ENCODE measurements around the gene ADAMTS19.
A peak's percentile ranks its signal among the peaks of the same experiment; 100 is the strongest.
"Not testable (repeated sequence)": the region's sequence is repeated elsewhere in the genome, so short reads cannot be mapped to it uniquely, and the experiment has no call there.

The ADAMTS19 gene

GRCh38 chr5:129593525-129593924, 133.4 kb downstream of the ADAMTS19 start:
- peak; percentile 5 for DNase-seq

GRCh38 chr5:129601576-129601975, 141.5 kb downstream of the ADAMTS19 start:
- no peak for DNase-seq

GRCh38 chr5:129608350-129608749, 148.3 kb downstream of the ADAMTS19 start:
- no peak for DNase-seq

- DNase-seq, result no peak
Observed at GRCh38 chr5:129609710-129610109, 149.6 kb downstream of the ADAMTS19 start.

- no peak for DNase-seq
Observed at GRCh38 chr5:129616517-129616916, 156.4 kb downstream of the ADAMTS19 start.

GRCh38 chr5:129617206-129617605, 157.1 kb downstream of the ADAMTS19 start:
- no peak for DNase-seq

GRCh38 chr5:129619782-129620181, 159.7 kb downstream of the ADAMTS19 start:
- no peak for DNase-seq

GRCh38 chr5:129622531-129622930, 162.4 kb downstream of the ADAMTS19 start:
- no peak for DNase-seq

- no peak for DNase-seq
Observed at GRCh38 chr5:129629575-129629974, 169.5 kb downstream of the ADAMTS19 start.

GRCh38 chr5:129630101-129630500, 170.0 kb downstream of the ADAMTS19 start:
- DNase-seq, result peak; percentile 77

- peak; percentile 75 for DNase-seq
Observed at GRCh38 chr5:129631961-129632360, 171.9 kb downstream of the ADAMTS19 start.

- DNase-seq, result not testable (repeated sequence)
Observed at GRCh38 chr5:129637501-129637900, 177.4 kb downstream of the ADAMTS19 start.

- DNase-seq, result no peak
Observed at GRCh38 chr5:129639331-129639730, 179.2 kb downstream of the ADAMTS19 start.

- peak; percentile 6 for DNase-seq
Observed at GRCh38 chr5:129652349-129653056, 192.4 kb downstream of the ADAMTS19 start.

GRCh38 chr5:129653057-129653375, 192.9 kb downstream of the ADAMTS19 start:
- no peak for DNase-seq

GRCh38 chr5:129653442-129653841, 193.3 kb downstream of the ADAMTS19 start:
- DNase-seq, result no peak

- no peak for DNase-seq
Observed at GRCh38 chr5:129656952-129657351, 196.9 kb downstream of the ADAMTS19 start.

- no peak for DNase-seq
Observed at GRCh38 chr5:129658801-129659200, 198.7 kb downstream of the ADAMTS19 start.

GRCh38 chr5:129661366-129662035, 201.4 kb downstream of the ADAMTS19 start:
- no peak for DNase-seq

- peak; percentile 46 for DNase-seq
Observed at GRCh38 chr5:129664336-129664937, 204.3 kb downstream of the ADAMTS19 start.

GRCh38 chr5:129670957-129671500, 210.9 kb downstream of the ADAMTS19 start:
- DNase-seq, result peak; percentile 87

GRCh38 chr5:129672006-129672405, 211.9 kb downstream of the ADAMTS19 start:
- DNase-seq, result no peak

GRCh38 chr5:129679671-129680070, 219.6 kb downstream of the ADAMTS19 start:
- no peak for DNase-seq

- no peak for DNase-seq
Observed at GRCh38 chr5:129687941-129688340, 227.8 kb downstream of the ADAMTS19 start.

All from fibroblast of skin of right quadriceps (primary cell).